ENCODE results near the gene APBB2.

The APBB2 gene

DNA sequence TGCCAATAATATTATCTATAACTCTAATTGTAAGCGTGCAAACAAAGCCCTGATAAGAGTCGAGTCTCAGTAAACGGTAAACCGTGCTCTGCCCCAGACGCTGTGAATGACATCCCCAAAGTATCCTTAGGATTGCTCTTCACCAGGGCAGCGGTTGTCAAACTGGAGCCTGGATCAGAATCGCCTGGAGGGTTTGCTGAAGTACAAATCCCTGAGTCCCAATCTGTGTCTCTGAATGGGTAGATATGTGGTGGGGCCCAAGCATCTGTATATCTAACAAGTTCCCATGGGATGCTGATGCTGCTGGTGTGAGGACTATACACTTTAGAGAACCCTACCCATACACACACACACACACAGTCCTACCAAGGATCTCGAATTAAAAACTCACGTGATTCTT lies 813 bp upstream of the APBB2 start:
- Histone ChIP-seq H3K4me3 (ENCODE audit: low read length) (peak overlapping the region; percentile 67), H3K9me3 (ENCODE audit: control insufficient read depth, low read length) (no peaks in the 10 kb centered on the region), H3K9ac (ENCODE audit: low read length) (peak overlapping the region; percentile 53), H3K4me1 (ENCODE audit: control insufficient read depth, insufficient read depth, low read length) (peaks cover 33% of the 10 kb centered on the region), H3K36me3 (ENCODE audit: control insufficient read depth, insufficient read depth, low read length, severe bottlenecking) (no peaks in the 10 kb centered on the region), H3K27me3 (replicated peaks; ENCODE audit: control insufficient read depth, insufficient read depth, low read length) (no peaks in the 10 kb centered on the region)
- peak; percentile 15 for DNase-seq (ENCODE audit: low read depth)

GRCh38 chr4:41214825-41215146 lies 444 bp upstream of the APBB2 start:
- Histone ChIP-seq H3K9me3 (ENCODE audit: control insufficient read depth, low read length) (no peaks in the 10 kb centered on the region), H3K36me3 (ENCODE audit: control insufficient read depth, insufficient read depth, low read length, severe bottlenecking) (no peaks in the 10 kb centered on the region), H3K4me1 (ENCODE audit: control insufficient read depth, insufficient read depth, low read length) (peaks cover 33% of the 10 kb centered on the region), H3K4me3 (ENCODE audit: low read length) (peak overlapping the region; percentile 67), H3K27me3 (replicated peaks; ENCODE audit: control insufficient read depth, insufficient read depth, low read length) (no peaks in the 10 kb centered on the region), H3K9ac (ENCODE audit: low read length) (peak overlapping the region; percentile 53)
- DNase-seq (ENCODE audit: low read depth): no peak

DNA sequence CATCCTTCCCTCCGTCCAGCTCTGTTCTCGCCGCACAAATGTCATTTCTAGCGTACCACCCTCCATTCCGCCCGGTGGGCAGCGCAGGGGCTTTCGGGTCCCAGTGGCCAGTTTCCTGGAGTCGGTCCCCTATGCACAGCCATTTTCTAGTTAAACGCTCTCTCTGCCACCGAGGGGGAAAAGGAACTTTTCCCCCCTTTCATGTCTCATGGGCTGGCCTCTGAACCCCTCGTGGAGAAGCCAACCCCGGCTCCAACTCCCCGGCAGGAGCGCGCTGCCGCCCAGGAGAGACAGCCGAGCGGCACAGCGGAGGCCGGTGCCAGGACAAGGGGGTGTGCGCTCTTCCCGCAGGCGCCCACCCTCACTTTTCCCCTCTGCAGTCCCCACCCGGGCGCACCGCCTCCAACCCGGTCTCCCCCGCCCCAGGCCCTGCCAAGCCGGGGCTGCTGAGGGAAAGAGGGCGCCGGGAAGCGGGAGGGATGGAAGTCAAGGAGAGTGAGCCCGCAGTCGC lies 662 bp downstream of the APBB2 start:
- Histone ChIP-seq H3K36me3 (ENCODE audit: control insufficient read depth, insufficient read depth, low read length, severe bottlenecking) (no peaks in the 10 kb centered on the region), H3K27me3 (replicated peaks; ENCODE audit: control insufficient read depth, insufficient read depth, low read length) (no peaks in the 10 kb centered on the region), H3K9me3 (ENCODE audit: control insufficient read depth, low read length) (no peaks in the 10 kb centered on the region), H3K4me3 (ENCODE audit: low read length) (peak overlapping the region; percentile 94), H3K4me1 (ENCODE audit: control insufficient read depth, insufficient read depth, low read length) (peaks cover 38% of the 10 kb centered on the region), H3K9ac (ENCODE audit: low read length) (peak overlapping the region; percentile 89)
- peak; percentile 59 for DNase-seq (ENCODE audit: low read depth)

DNA sequence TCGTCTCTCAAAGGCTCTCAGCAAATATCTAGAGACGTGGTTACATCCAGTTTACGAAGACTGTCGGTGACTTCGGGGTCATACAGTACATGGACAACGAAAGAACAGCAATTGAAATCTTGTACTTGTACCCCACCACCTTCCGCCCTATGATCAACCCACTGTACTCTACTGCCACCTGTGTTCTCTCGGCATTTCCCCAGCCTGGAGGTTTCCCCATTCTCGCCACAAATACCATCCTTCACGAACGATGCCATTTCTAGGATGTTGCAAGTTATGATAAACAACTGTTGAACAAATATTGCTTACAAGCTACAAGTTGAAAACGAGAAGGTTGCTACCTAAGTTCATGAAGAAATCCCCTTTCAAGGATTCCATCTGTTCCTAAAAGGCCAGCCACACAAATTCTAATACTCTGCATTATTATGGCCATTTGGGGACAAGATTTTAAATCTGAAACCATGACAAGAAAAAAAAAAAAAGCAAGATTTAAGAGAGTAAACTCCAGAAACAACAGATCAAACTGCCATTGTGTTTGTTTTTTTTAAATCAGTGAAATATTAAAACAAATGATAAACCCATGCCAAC lies 1.6 kb downstream of the APBB2 start:
- H3K27me3 ChIP-seq (replicated peaks; ENCODE audit: control insufficient read depth, insufficient read depth, low read length): no peaks in the 10 kb centered on the region
- no peaks in the 10 kb centered on the region for H3K36me3 ChIP-seq (ENCODE audit: control insufficient read depth, insufficient read depth, low read length, severe bottlenecking)
- DNase-seq (ENCODE audit: low read depth): peak; percentile 90
- peak overlapping the region; percentile 94 for H3K4me3 ChIP-seq (ENCODE audit: low read length)
- peak overlapping the region; percentile 89 for H3K9ac ChIP-seq (ENCODE audit: low read length)
- H3K4me1 ChIP-seq (ENCODE audit: control insufficient read depth, insufficient read depth, low read length): peaks cover 48% of the 10 kb centered on the region
- no peaks in the 10 kb centered on the region for H3K9me3 ChIP-seq (ENCODE audit: control insufficient read depth, low read length)

GRCh38 chr4:41211951-41212615 lies 2.3 kb downstream of the APBB2 start:
- Histone ChIP-seq H3K4me3 (ENCODE audit: low read length) (peak overlapping the region; percentile 94), H3K36me3 (ENCODE audit: control insufficient read depth, insufficient read depth, low read length, severe bottlenecking) (no peaks in the 10 kb centered on the region), H3K27me3 (replicated peaks; ENCODE audit: control insufficient read depth, insufficient read depth, low read length) (no peaks in the 10 kb centered on the region), H3K4me1 (ENCODE audit: control insufficient read depth, insufficient read depth, low read length) (peaks cover 51% of the 10 kb centered on the region), H3K9me3 (ENCODE audit: control insufficient read depth, low read length) (no peaks in the 10 kb centered on the region), H3K9ac (ENCODE audit: low read length) (peak overlapping the region; percentile 89)
- no peak for DNase-seq (ENCODE audit: low read depth)

GRCh38 chr4:41209901-41210300 lies 4.4 kb downstream of the APBB2 start:
- Histone ChIP-seq H3K4me3 (ENCODE audit: low read length) (no peak overlapping the region), H3K36me3 (ENCODE audit: control insufficient read depth, insufficient read depth, low read length, severe bottlenecking) (no peaks in the 10 kb centered on the region), H3K4me1 (ENCODE audit: control insufficient read depth, insufficient read depth, low read length) (peaks cover 61% of the 10 kb centered on the region), H3K9ac (ENCODE audit: low read length) (no peak overlapping the region), H3K27me3 (replicated peaks; ENCODE audit: control insufficient read depth, insufficient read depth, low read length) (no peaks in the 10 kb centered on the region), H3K9me3 (ENCODE audit: control insufficient read depth, low read length) (no peaks in the 10 kb centered on the region)
- no peak for DNase-seq (ENCODE audit: low read depth)

DNA sequence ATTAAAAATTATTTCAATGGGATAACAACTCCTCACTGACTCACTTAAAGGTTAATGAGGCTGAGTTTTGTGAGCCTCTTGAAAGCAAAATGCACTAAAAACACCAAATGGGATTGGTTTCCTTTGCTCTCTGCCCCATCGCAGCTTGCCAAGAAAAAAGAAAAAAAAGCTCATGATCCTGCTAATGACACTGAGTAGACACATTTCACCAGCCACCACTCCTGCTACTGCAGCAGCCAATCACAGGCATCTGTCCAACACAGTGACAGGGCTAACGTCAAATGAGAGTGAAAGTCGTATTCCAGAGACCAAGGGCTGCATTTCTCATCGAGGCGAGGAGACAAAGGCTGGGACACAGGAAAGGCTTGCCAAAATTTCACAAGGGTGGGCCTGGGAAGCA lies 5.2 kb downstream of the APBB2 start:
- Histone ChIP-seq H3K9ac (ENCODE audit: low read length) (no peak overlapping the region), H3K9me3 (ENCODE audit: control insufficient read depth, low read length) (no peaks in the 10 kb centered on the region), H3K36me3 (ENCODE audit: control insufficient read depth, insufficient read depth, low read length, severe bottlenecking) (no peaks in the 10 kb centered on the region), H3K4me1 (ENCODE audit: control insufficient read depth, insufficient read depth, low read length) (peaks cover 65% of the 10 kb centered on the region), H3K4me3 (ENCODE audit: low read length) (no peak overlapping the region), H3K27me3 (replicated peaks; ENCODE audit: control insufficient read depth, insufficient read depth, low read length) (no peaks in the 10 kb centered on the region)
- DNase-seq (ENCODE audit: low read depth): no peak

DNA sequence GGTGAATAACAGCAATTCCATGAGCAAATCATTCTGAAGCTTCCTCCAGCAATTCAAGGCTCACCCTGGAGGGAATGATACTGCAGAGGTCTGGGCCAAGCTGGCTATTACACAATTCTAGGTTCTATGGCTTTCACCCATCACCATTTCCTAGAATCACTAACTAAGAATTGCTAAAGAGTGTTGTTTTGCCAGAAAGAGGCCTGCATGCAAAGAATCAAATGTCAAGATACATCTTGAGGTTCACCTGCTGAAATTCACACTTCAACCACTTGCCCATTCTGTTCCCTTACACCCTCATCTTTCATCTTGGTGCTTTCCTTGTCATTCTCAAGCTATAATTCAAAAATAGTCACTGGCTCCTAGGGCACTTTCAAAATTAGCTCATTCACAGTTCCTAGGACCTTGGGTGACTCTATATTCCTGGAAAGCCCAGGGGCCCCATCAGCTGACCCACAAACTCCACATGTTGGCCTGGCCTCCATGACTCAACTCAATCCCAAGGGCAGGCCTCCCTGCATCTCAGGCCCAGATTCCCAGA lies 7.0 kb downstream of the APBB2 start:
- Histone ChIP-seq H3K4me1 (ENCODE audit: control insufficient read depth, insufficient read depth, low read length) (peaks cover 74% of the 10 kb centered on the region), H3K9ac (ENCODE audit: low read length) (no peak overlapping the region), H3K36me3 (ENCODE audit: control insufficient read depth, insufficient read depth, low read length, severe bottlenecking) (no peaks in the 10 kb centered on the region), H3K9me3 (ENCODE audit: control insufficient read depth, low read length) (no peaks in the 10 kb centered on the region), H3K27me3 (replicated peaks; ENCODE audit: control insufficient read depth, insufficient read depth, low read length) (no peaks in the 10 kb centered on the region), H3K4me3 (ENCODE audit: low read length) (no peak overlapping the region)
- DNase-seq (ENCODE audit: low read depth): peak; percentile 47

GRCh38 chr4:41205854-41206460 lies 8.4 kb downstream of the APBB2 start:
- H3K9ac ChIP-seq (ENCODE audit: low read length): no peak overlapping the region
- H3K27me3 ChIP-seq (replicated peaks; ENCODE audit: control insufficient read depth, insufficient read depth, low read length): no peaks in the 10 kb centered on the region
- no peak overlapping the region for H3K4me3 ChIP-seq (ENCODE audit: low read length)
- DNase-seq (ENCODE audit: low read depth): no peak
- H3K9me3 ChIP-seq (ENCODE audit: control insufficient read depth, low read length): no peaks in the 10 kb centered on the region
- no peaks in the 10 kb centered on the region for H3K36me3 ChIP-seq (ENCODE audit: control insufficient read depth, insufficient read depth, low read length, severe bottlenecking)
- peaks cover 76% of the 10 kb centered on the region for H3K4me1 ChIP-seq (ENCODE audit: control insufficient read depth, insufficient read depth, low read length)

GRCh38 chr4:41205130-41205529 lies 9.2 kb downstream of the APBB2 start:
- no peaks in the 10 kb centered on the region for H3K27me3 ChIP-seq (replicated peaks; ENCODE audit: control insufficient read depth, insufficient read depth, low read length)
- no peak for DNase-seq (ENCODE audit: low read depth)
- no peaks in the 10 kb centered on the region for H3K36me3 ChIP-seq (ENCODE audit: control insufficient read depth, insufficient read depth, low read length, severe bottlenecking)
- no peak overlapping the region for H3K9ac ChIP-seq (ENCODE audit: low read length)
- no peak overlapping the region for H3K4me3 ChIP-seq (ENCODE audit: low read length)
- H3K4me1 ChIP-seq (ENCODE audit: control insufficient read depth, insufficient read depth, low read length): peaks cover 77% of the 10 kb centered on the region
- H3K9me3 ChIP-seq (ENCODE audit: control insufficient read depth, low read length): no peaks in the 10 kb centered on the region

GRCh38 chr4:41204400-41204978 lies 9.9 kb downstream of the APBB2 start:
- H3K36me3 ChIP-seq (ENCODE audit: control insufficient read depth, insufficient read depth, low read length, severe bottlenecking): no peaks in the 10 kb centered on the region
- H3K9ac ChIP-seq (ENCODE audit: low read length): no peak overlapping the region
- peak; percentile 59 for DNase-seq (ENCODE audit: low read depth)
- no peak overlapping the region for H3K4me3 ChIP-seq (ENCODE audit: low read length)
- peaks cover 77% of the 10 kb centered on the region for H3K4me1 ChIP-seq (ENCODE audit: control insufficient read depth, insufficient read depth, low read length)
- H3K27me3 ChIP-seq (replicated peaks; ENCODE audit: control insufficient read depth, insufficient read depth, low read length): no peaks in the 10 kb centered on the region
- no peaks in the 10 kb centered on the region for H3K9me3 ChIP-seq (ENCODE audit: control insufficient read depth, low read length)
